K562 (cell line): ENCODE measurements around the gene CD48. TPM values are rescaled to one million over a fixed set of nuclear protein-coding genes. Genes with fewer than 3 reads are reported as not detected.

ENCODE experiments used
- ATAC-seq: fragments of 200-7000 bp; cut with Tn5 transposase; 3 replicates; pipeline ENCODE4 v1.9.1; 2020; ENCODE audit warnings: moderate library complexity
- BruUV-seq: library from RNA; stranded (reverse); fragments of 400-500 nt; replicated peaks from 2 replicates; lab custom pipeline; 2021; lab: Mats Ljungman, UMichigan
- CTCF ChIA-PET: fragments of 300-600 bp; formaldehyde crosslinking; extraction: SDS; loops from one replicate; lab custom pipeline; 2021; ENCODE audit warnings: low intra/inter-chr PET ratio; lab: Yijun Ruan, JAX
- POLR2A ChIA-PET: fragments of 300-600, 350-650 bp; sonication (Branson Sonifier 250); formaldehyde crosslinking; extraction: SDS; loops from one replicate; lab custom pipeline; 2021; ENCODE audit warnings: antibody characterized with exemption, inconsistent platforms; lab: Yijun Ruan, JAX
- DNase-seq, 4 experiments: peaks; one replicate each; pipeline versions ENCODE4 v3.0.0 to v3.0.0-alpha.2; 2011 to 2018; ENCODE audit warnings: low spot score in 3 of 4, mixed read lengths in 3 of 4; ENCODE audit errors: extremely low read depth in 1 of 4
- FAIRE-seq: peaks from 2 replicates; lab custom pipeline; 2011; peaks lifted over from hg19 to GRCh38; lab: Jason Lieb, UNC
- H2AFZ ChIP-seq: 2 replicates; pipeline ENCODE4 v1.6.0; 2011; ENCODE audit warnings: low read depth, low read length, control low read depth, inconsistent platforms
- H3K27ac ChIP-seq: fragments of 200-600 bp; 3 replicates; pipeline ENCODE4 v1.8.0; 2011; ENCODE audit warnings: low read depth, mild to moderate bottlenecking, control low read depth, inconsistent platforms, low read length, moderate library complexity, mixed read lengths; ENCODE audit errors: extremely low read depth
- H3K27me3 ChIP-seq, 2 experiments: fragments of 300-600 bp in 1 of 2; 2 replicates in 1 of 2; 3 replicates in 1 of 2; pipeline versions ENCODE4 v1.6.0 to v1.8.0; 2011; ENCODE audit warnings: inconsistent platforms in 2 of 2, low read length in 2 of 2, mild to moderate bottlenecking in 1 of 2, mixed read lengths in 1 of 2, moderate library complexity in 1 of 2; ENCODE audit not compliant: control insufficient read depth in 2 of 2, insufficient read depth in 2 of 2
- H3K36me3 ChIP-seq: fragments of 300-600 bp; 3 replicates; pipeline ENCODE4 v1.8.0; 2011; ENCODE audit warnings: mild to moderate bottlenecking, low read length, inconsistent platforms; ENCODE audit not compliant: control insufficient read depth, insufficient read depth
- H3K4me1 ChIP-seq, 2 experiments: fragments of 200-600 bp in 1 of 2; replicated peaks in 1 of 2; 2 replicates in 1 of 2; 3 replicates in 1 of 2; pipeline versions ENCODE4 v1.5.1 to v1.8.0; 2011; ENCODE audit warnings: inconsistent platforms in 2 of 2, low read length in 2 of 2, mild to moderate bottlenecking in 1 of 2, mixed read lengths in 1 of 2, moderate library complexity in 1 of 2; ENCODE audit not compliant: control insufficient read depth in 2 of 2, insufficient read depth in 2 of 2
- H3K4me2 ChIP-seq: 2 replicates; pipeline ENCODE4 v1.6.1; 2011; ENCODE audit warnings: low read length, control low read depth, inconsistent platforms, mixed read lengths; ENCODE audit not compliant: insufficient read depth
- H3K4me3 ChIP-seq: fragments of 200-600 bp; sonication (generic), shearing (Covaris generic); 2 replicates; pipeline ENCODE4 v1.5.1; 2016; ENCODE audit warnings: control low read depth, inconsistent platforms
- H3K79me2 ChIP-seq: fragments of 200-600 bp; 3 replicates; pipeline ENCODE4 v1.8.0; 2011; ENCODE audit warnings: low read length, inconsistent platforms; ENCODE audit not compliant: control insufficient read depth, insufficient read depth
- H3K9ac ChIP-seq, 2 experiments: 2 replicates each; pipeline versions ENCODE4 v1.6.0 to v1.6.1; 2011; ENCODE audit warnings: low read depth in 2 of 2, low read length in 2 of 2, control low read depth in 1 of 2, inconsistent platforms in 1 of 2, mild to moderate bottlenecking in 1 of 2, mixed read lengths in 1 of 2; ENCODE audit not compliant: insufficient read depth in 1 of 2
- H3K9me1 ChIP-seq: one replicate; pipeline ENCODE4 v1.6.0; 2011; ENCODE audit warnings: inconsistent platforms, mild to moderate bottlenecking, low read length, moderate library complexity; ENCODE audit not compliant: control insufficient read depth, insufficient read depth
- H3K9me3 ChIP-seq: replicated peaks from 2 replicates; pipeline ENCODE4 v1.5.1; 2011; ENCODE audit warnings: low read depth, low read length, inconsistent platforms; ENCODE audit not compliant: control insufficient read depth, insufficient read depth
- H4K20me1 ChIP-seq: replicated peaks from 2 replicates; pipeline ENCODE4 v1.6.1; 2011; ENCODE audit warnings: low read length, inconsistent platforms, mixed read lengths; ENCODE audit not compliant: control insufficient read depth, insufficient read depth
- BMI1 ChIP-seq: fragments of 150-350 bp; IDR thresholded peaks from 2 replicates; pipeline ENCODE4 v1.6.1; 2014; ENCODE audit warnings: low read length
- FOXP1 ChIP-seq: sonication (generic); formaldehyde crosslinking; IDR thresholded peaks from 2 replicates; pipeline ENCODE4 v1.8.0; 2022; ENCODE audit warnings: mild to moderate bottlenecking, missing genetic modification reagents
- MCM5 ChIP-seq: fragments of 450-650 bp; IDR thresholded peaks from 2 replicates; pipeline ENCODE4 v1.6.1; 2016; ENCODE audit warnings: low read depth
- MYNN ChIP-seq, 2 experiments: sonication (generic); formaldehyde crosslinking in 1 of 2; IDR thresholded peaks; 2 replicates each; pipeline versions ENCODE4 v1.5.0 to v1.6.1; 2016 to 2020; ENCODE audit warnings: antibody characterized with exemption in 1 of 2, missing genetic modification reagents in 1 of 2
- REST ChIP-seq, 2 experiments: fragments of 450-650 bp; formaldehyde crosslinking in 1 of 2; IDR thresholded peaks; 2 replicates each; pipeline versions ENCODE4 v1.4.0 to v1.6.1; 2014 to 2020; ENCODE audit warnings: mild to moderate bottlenecking in 2 of 2, borderline replicate concordance in 1 of 2, low read depth in 1 of 2
- RHOXF2B ChIP-seq: fragments of 250-450 bp; sonication (Bioruptor Pico); conservative IDR thresholded peaks from 2 replicates; pipeline ENCODE4 v1.5.1; 2021
- SMARCC2 ChIP-seq: fragments of 450-650 bp; IDR thresholded peaks from 2 replicates; pipeline ENCODE4 v1.6.1; 2017; ENCODE audit warnings: antibody characterized with exemption, moderate library complexity, mild to moderate bottlenecking, low read depth
- SRSF9 ChIP-seq: fragments of 200-400 bp; formaldehyde crosslinking; IDR thresholded peaks from 2 replicates; pipeline ENCODE4 v1.6.1; 2017; ENCODE audit warnings: low read depth, low read length, borderline replicate concordance
- TFAM ChIP-seq: fragments of 250-450 bp; sonication (Bioruptor Pico); conservative IDR thresholded peaks from 2 replicates; pipeline ENCODE4 v1.5.0; 2021; ENCODE audit warnings: mild to moderate bottlenecking, moderate library complexity
- ZBTB9 ChIP-seq: fragments of 450-650 bp; formaldehyde crosslinking; IDR thresholded peaks from 2 replicates; pipeline ENCODE4 v1.4.0; 2020; ENCODE audit warnings: mild to moderate bottlenecking, moderate library complexity
- WGBS: fragments of 100-300 bp; shearing (Covaris generic); methylation state at CpG from one replicate; pipeline ENCODE4 v1.1.6; 2016; ENCODE audit warnings: low coverage, mixed read lengths; ENCODE audit not compliant: insufficient coverage; ENCODE audit errors: missing lambda C conversion rate; 5-methylcytosine and 5-hydroxymethylcytosine counted together
- in situ Hi-C: fragments of 300-500 bp; cut with MboI; formaldehyde crosslinking; loops from 4 replicates; pipeline ENCODE4 v1.15.0; 2018; ENCODE audit warnings: inconsistent platforms, mixed read lengths
- intact Hi-C: fragments of 100-400 bp; cut with micrococcal nuclease; formaldehyde crosslinking; loops from 2 replicates; pipeline ENCODE4 v1.14.2; 2022
- polyA plus RNA-seq, 8 experiments: library from polyadenylated mRNA; depleted of rRNA in 4 of 8; stranded (reverse) in 5 of 8; unstranded in 3 of 8; fragments of >200 nt; fragmentation: Nextera tagmentation in 2 of 8; fragmentation: Illumina TruSeq in 1 of 8; extraction: Ambion mirVana in 2 of 8; extraction: Trizol in 1 of 8; gene quantifications; 2 replicates each; pipeline versions ENCODE4 v1.2.1 to v1.2.3, GENCODE V29; 2011 to 2014; ENCODE audit warnings: inconsistent platforms in 1 of 8, missing spikeins in 1 of 8
- total RNA-seq, 7 experiments: library from RNA; depleted of rRNA in 6 of 7; stranded (reverse); fragments of >200 nt in 6 of 7; fragmentation: Illumina TruSeq in 2 of 7; extraction: Trizol in 2 of 7; gene quantifications; 2 replicates each; pipeline versions ENCODE4 v1.2.1 to v1.2.3, GENCODE V29; 2011 to 2021; ENCODE audit warnings: low replicate concordance in 1 of 7
- TF ChIP-seq, protein P1 (sequence below): fragments of 250-450 bp; sonication (Bioruptor Pico); IDR thresholded peaks from 2 replicates; pipeline ENCODE4 v1.9.0; 2021; ENCODE audit warnings: mild to moderate bottlenecking, inconsistent platforms

Gene CD48
- total and polyA plus RNA-seq, 9 of the 15 experiments (the other 6 are each of a cell fraction or from before 2014, with no cell fraction given): 0.10 to 0.42 (median 0.29) TPM; not detected in 3

- Histone ChIP-seq H3K4me1 (peaks cover 0 to 23% of the 10 kb centered on the region in 2 experiments), H3K9me3 (no peaks in the 10 kb centered on the region), H3K4me3 (no peak overlapping the region), H3K36me3 (no peaks in the 10 kb centered on the region), H3K9me1 (no peaks in the 10 kb centered on the region), H2AFZ (peak overlapping the region; percentile 71; the same call in 1 of the 2 replicates), H4K20me1 (no peaks in the 10 kb centered on the region), H3K9ac (no peak overlapping the region), H3K4me2 (no peak overlapping the region), H3K27me3 (no peaks in the 10 kb centered on the region), H3K79me2 (no peaks in the 10 kb centered on the region), H3K27ac (no peak overlapping the region)
- ATAC-seq (no peak), FAIRE-seq (no peak), DNase-seq (no peak)
- WGBS: 60% methylated on average over 5 of the region's 5 CpGs
- in situ Hi-C loops: no loop called here
- ChIA-PET CTCF (no interaction called here), POLR2A (no interaction called here)
- BruUV-seq: no TSS peak
- intact Hi-C loops: no loop called here
- TF ChIP-seq TFAM (no peak), ZBTB9 (CRISPR knock-in tag) (no peak), MCM5 (no peak), RHOXF2B (no peak), BMI1 (no peak), REST (IDR thresholded peaks at IDR 0.05; ENCODE audit: borderline replicate concordance) (no peak), REST (CRISPR knock-in tag; IDR thresholded peaks at IDR 0.05; ENCODE audit: low read depth) (no peak), FOXP1 (no peak), SMARCC2 (no peak), SRSF9 (no peak), MYNN (IDR thresholded peaks at IDR 0.05) (no peak), MYNN (CRISPR knock-in tag; IDR thresholded peaks at IDR 0.05) (no peak)
- TF ChIP-seq, protein P1, sequence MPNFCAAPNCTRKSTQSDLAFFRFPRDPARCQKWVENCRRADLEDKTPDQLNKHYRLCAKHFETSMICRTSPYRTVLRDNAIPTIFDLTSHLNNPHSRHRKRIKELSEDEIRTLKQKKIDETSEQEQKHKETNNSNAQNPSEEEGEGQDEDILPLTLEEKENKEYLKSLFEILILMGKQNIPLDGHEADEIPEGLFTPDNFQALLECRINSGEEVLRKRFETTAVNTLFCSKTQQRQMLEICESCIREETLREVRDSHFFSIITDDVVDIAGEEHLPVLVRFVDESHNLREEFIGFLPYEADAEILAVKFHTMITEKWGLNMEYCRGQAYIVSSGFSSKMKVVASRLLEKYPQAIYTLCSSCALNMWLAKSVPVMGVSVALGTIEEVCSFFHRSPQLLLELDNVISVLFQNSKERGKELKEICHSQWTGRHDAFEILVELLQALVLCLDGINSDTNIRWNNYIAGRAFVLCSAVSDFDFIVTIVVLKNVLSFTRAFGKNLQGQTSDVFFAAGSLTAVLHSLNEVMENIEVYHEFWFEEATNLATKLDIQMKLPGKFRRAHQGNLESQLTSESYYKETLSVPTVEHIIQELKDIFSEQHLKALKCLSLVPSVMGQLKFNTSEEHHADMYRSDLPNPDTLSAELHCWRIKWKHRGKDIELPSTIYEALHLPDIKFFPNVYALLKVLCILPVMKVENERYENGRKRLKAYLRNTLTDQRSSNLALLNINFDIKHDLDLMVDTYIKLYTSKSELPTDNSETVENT (CRISPR knock-in tag): no peak
These were observed 54.3 kb downstream of the CD48 start for GRCh38 chr1:160657250-160657781.
